Pancreas (tissue), 10 donors: Measurements from ENCODE around the gene KLF6. TPM values are rescaled to one million over a fixed set of nuclear protein-coding genes. Genes with fewer than 3 reads are reported as not detected.

Experiments used
- ATAC-seq, 4 donors: fragments of 200-7000 bp; cut with Tn5 transposase; one replicate each; pipeline versions ENCODE4 v1.8.0 to v1.9.1; 2020; ENCODE audit warnings: mild to moderate bottlenecking in 4 of 4, moderate library complexity in 4 of 4
- DNase-seq, 6 donors: peaks; one replicate each; pipeline ENCODE4 v3.0.0-alpha.2; 2020
- FAIRE-seq: peaks from 2 replicates; lab custom pipeline; 2012; peaks lifted over from hg19 to GRCh38; lab: Jason Lieb, UNC
- H3K27ac ChIP-seq, 4 donors: fragments of 200-600 bp; sonication (generic); 1 replicate in 3 of 4; 2 replicates in 1 of 4; pipeline versions ENCODE4 v1.5.0 to v1.8.0; 2020
- H3K27me3 ChIP-seq, 4 donors: fragments of 200-600 bp; one replicate each; pipeline ENCODE4 v1.8.0; 2021
- H3K36me3 ChIP-seq, 3 donors: fragments of 200-600 bp; sonication (generic) in 1 of 3; one replicate each; pipeline versions ENCODE4 v1.5.0 to v1.8.0; 2020 to 2021
- H3K4me1 ChIP-seq, 3 donors: fragments of 200-600 bp; one replicate each; pipeline ENCODE4 v1.8.0; 2021
- H3K4me3 ChIP-seq, 4 donors: fragments of 200-600 bp; sonication (generic) in 2 of 4; one replicate each; pipeline versions ENCODE4 v1.5.0 to v1.8.0; 2020 to 2021
- H3K9me3 ChIP-seq, 4 donors: fragments of 200-600 bp; one replicate each; pipeline ENCODE4 v1.8.0; 2021
- WGBS, 2 donors: extraction: QIAGEN DNeasy Blood & Tissue Kit; methylation state at CpG; one replicate each; pipeline ENCODE4 v1.1.7; 2013; 5-methylcytosine and 5-hydroxymethylcytosine counted together
- intact Hi-C, 3 donors: fragments of 100-400 bp; cut with DNase I; formaldehyde crosslinking; loops; one replicate each; pipeline versions ENCODE4 v1.11.1 to v1.14.2; 2022
- polyA plus RNA-seq, 2 donors: library from polyadenylated mRNA; stranded (reverse); fragments of 200-250 nt; gene quantifications; one replicate each; pipeline ENCODE4 v1.2.3, GENCODE V29; 2013
- total RNA-seq, 6 donors: library from RNA; stranded (reverse); fragmentation: NEBNext Ultra II Directional in 4 of 6; extraction: Animal tissue kit (Norgen Biotek cat#: 25700) in 4 of 6; gene quantifications; one replicate each; pipeline versions ENCODE4 v1.2.1 to v1.2.4, GENCODE V29; 2021 to 2023
- TF ChIP-seq, protein P1 (sequence below), 4 donors: fragments of 200-600 bp; sonication (generic) in 3 of 4; IDR thresholded peaks; one replicate each; pipeline versions ENCODE4 v1.5.0 to v1.8.0; 2021; ENCODE audit warnings: antibody characterized with exemption in 4 of 4
- donor health status: healthy with polysubstance abuse.
- donor health status: DM: no; HTN: no; CAD: no; lungs with moderate emphysema.
- donor health status: DM: no; HTN: no; CAD: no.
- donor health status: control.
- donor health status: control.
- donor health status: Bipolar disorder and iron deficiency.
- donor health status: DM: yes; HTN: yes; CAD: no.
- donor health status: DM: no; HTN: no; CAD: no.
- donor health status: DM: no; HTN: no; CAD: no.
- donor health status: DM: yes; HTN: yes; CAD: no.

Gene KLF6
- total and polyA plus RNA-seq, 8 donors: 29.0 to 157 (median 57.9) TPM

DNA sequence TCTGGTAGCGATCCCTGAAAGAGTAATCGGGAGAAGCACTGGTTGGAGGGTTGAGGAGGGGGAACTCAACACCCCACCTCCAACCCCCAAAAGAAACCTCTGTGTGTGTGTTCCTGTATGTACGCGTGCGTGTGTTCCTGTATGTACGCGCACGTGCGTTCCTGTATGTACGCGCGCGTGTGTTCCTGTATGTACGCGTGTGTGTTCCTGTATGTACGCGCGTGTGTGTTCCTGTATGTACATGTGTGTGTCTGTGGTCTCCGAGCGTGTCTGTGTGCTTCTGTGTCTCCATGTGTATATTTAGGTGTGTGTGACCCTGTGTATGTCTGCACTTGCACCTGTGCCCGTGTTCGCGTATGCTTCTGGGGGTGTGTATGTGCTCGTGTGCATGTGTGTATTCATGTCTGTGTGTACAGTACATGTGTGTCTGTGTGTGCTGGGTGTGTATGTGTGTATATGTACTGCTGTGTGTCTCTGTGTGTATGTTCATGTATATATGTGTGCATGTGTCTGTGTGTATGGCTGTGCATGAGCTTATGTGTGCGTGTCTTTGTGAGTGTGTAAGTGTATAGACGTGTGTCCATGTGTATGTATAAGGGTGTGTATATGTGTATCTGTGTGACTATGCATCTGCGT lies 42.9 kb upstream of the KLF6 start:
- no peak overlapping the region for H3K4me3 ChIP-seq
- no peak for DNase-seq
- peaks cover 0 to 5% (median 5%) of the 10 kb centered on the region in 3 donors for H3K4me1 ChIP-seq
- H3K9me3 ChIP-seq: no peaks in the 10 kb centered on the region
- no peaks in the 10 kb centered on the region for H3K27me3 ChIP-seq
- no peak for FAIRE-seq
- no peaks in the 10 kb centered on the region for H3K36me3 ChIP-seq
- TF ChIP-seq, protein P1, sequence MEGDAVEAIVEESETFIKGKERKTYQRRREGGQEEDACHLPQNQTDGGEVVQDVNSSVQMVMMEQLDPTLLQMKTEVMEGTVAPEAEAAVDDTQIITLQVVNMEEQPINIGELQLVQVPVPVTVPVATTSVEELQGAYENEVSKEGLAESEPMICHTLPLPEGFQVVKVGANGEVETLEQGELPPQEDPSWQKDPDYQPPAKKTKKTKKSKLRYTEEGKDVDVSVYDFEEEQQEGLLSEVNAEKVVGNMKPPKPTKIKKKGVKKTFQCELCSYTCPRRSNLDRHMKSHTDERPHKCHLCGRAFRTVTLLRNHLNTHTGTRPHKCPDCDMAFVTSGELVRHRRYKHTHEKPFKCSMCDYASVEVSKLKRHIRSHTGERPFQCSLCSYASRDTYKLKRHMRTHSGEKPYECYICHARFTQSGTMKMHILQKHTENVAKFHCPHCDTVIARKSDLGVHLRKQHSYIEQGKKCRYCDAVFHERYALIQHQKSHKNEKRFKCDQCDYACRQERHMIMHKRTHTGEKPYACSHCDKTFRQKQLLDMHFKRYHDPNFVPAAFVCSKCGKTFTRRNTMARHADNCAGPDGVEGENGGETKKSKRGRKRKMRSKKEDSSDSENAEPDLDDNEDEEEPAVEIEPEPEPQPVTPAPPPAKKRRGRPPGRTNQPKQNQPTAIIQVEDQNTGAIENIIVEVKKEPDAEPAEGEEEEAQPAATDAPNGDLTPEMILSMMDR (IDR thresholded peaks at IDR 0.05): no peak
- 95 to 96% methylated on average over 27 of the region's 27 CpGs for WGBS, 2 donors
- ATAC-seq: peak in 1 of 4 donors; percentile 28
- peak overlapping the region in 2 of 4 donors; percentile 19 to 59 for H3K27ac ChIP-seq
- intact Hi-C loops: no loop called here

DNA sequence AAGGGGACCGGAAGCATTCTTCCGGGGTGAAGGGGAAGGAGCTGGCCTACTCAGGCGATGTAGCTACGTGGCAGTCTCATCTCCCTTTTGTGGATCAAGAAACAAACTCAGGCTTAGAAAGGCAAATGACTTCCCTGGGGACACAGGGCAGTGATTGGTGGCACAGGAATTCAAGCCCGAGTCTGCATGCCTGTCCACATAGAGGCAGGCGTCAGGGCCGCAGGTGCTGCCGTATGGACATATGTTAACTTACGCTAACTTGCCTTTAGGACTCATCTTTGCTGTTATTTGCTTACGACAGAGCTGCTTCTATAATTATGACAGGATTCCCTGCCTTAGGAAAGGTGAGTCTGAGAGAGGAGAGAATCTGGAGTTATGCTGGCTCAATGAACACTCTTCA lies 42.3 kb upstream of the KLF6 start:
- peaks cover 0 to 5% (median 5%) of the 10 kb centered on the region in 3 donors for H3K4me1 ChIP-seq
- no peak for FAIRE-seq
- ATAC-seq: no peak
- no peaks in the 10 kb centered on the region for H3K9me3 ChIP-seq
- 96 to 98% methylated on average over 10 of the region's 10 CpGs for WGBS, 2 donors
- intact Hi-C loops: no loop called here
- TF ChIP-seq, protein P1 (IDR thresholded peaks at IDR 0.05): no peak
- H3K27ac ChIP-seq: no peak overlapping the region
- no peaks in the 10 kb centered on the region for H3K36me3 ChIP-seq
- no peak overlapping the region for H3K4me3 ChIP-seq
- no peak for DNase-seq
- no peaks in the 10 kb centered on the region for H3K27me3 ChIP-seq

DNA sequence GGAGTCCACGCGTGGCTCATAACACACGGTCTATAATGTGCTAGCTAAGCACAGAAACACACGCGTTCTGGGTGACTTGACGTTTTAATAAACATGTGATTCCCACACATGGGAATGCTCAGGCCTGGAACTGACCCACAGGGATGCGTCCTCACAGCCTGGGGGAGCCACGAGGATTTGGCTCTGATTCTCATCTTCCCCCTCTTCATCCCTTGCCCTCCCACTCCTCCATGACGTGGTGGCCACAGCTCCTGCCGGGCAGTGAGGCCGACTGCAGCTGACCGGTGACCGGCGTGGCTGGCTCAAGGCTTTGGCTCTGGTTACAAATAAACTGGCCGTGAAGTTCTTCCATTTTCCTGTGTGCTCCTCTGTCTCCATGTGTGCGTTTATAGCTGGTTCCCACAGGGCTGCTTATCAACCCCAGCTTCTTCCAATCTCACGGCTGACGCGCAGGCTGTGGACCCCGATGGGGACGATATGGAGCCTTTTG lies 40.9 kb upstream of the KLF6 start:
- Histone ChIP-seq H3K4me1 (no peaks in the 10 kb centered on the region), H3K27me3 (no peaks in the 10 kb centered on the region), H3K9me3 (no peaks in the 10 kb centered on the region), H3K27ac (no peak overlapping the region), H3K36me3 (no peaks in the 10 kb centered on the region), H3K4me3 (no peak overlapping the region)
- TF ChIP-seq, protein P1 (IDR thresholded peaks at IDR 0.05): no peak
- DNase-seq: no peak
- 88 to 93% methylated on average over 21 of the region's 21 CpGs for WGBS, 2 donors
- intact Hi-C loops: no loop called here
- no peak for FAIRE-seq
- no peak for ATAC-seq

DNA sequence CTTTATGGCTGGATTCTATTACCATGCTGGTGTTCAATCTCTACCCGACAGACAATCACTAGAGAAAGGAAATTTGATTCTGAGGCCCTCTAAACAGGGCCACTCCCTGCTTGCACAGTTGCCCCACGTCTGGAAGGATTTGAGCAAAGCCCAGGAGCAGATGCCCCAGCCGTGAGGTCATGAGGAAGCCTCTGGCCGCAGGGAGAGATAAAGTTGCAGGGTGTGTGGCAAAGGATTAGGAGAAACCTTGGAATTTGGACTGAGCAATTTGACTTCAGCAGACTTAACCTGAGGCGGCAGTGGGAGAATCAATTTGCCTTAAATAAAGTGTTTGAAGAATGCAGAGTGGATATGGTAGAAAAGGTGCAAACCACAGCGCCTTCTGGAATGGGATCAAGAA lies 40.2 kb upstream of the KLF6 start:
- no peak for FAIRE-seq
- TF ChIP-seq, protein P1 (IDR thresholded peaks at IDR 0.05): no peak
- intact Hi-C loops: no loop called here
- Histone ChIP-seq H3K27me3 (no peaks in the 10 kb centered on the region), H3K9me3 (no peaks in the 10 kb centered on the region), H3K27ac (no peak overlapping the region), H3K4me1 (no peaks in the 10 kb centered on the region), H3K4me3 (no peak overlapping the region), H3K36me3 (no peaks in the 10 kb centered on the region)
- no peak for DNase-seq
- WGBS, 2 donors: 58 to 71% methylated on average over 6 of the region's 6 CpGs
- peak; percentile 30 to 64 (median 50) for ATAC-seq
